HEK293 (cell line): Measurements from ENCODE around the gene PERM1.

Experiments
- CTCF ChIA-PET: fragments of 350-600 bp; formaldehyde crosslinking; extraction: SDS; loops from one replicate; lab custom pipeline; 2021; ENCODE audit warnings: antibody characterized with exemption; lab: Yijun Ruan, JAX
- POLR2A ChIA-PET: fragments of 300-600 bp; formaldehyde crosslinking; extraction: SDS; loops from one replicate; lab custom pipeline; 2020; ENCODE audit warnings: antibody characterized with exemption, inconsistent platforms; lab: Yijun Ruan, JAX
- H3K27ac ChIP-seq: fragments of 200-500 bp; sonication (Bioruptor generic); 2 replicates; pipeline ENCODE4 v1.5.1; 2014; ENCODE audit warnings: low read depth, low read length, control low read depth, inconsistent platforms; ENCODE audit errors: extremely low read depth
- H3K36me3 ChIP-seq, 2 experiments: fragments of 200-500 bp in 1 of 2; sonication (Bioruptor generic) in 1 of 2; 1 replicate in 1 of 2; 2 replicates in 1 of 2; pipeline ENCODE4 v1.5.1; 2014 to 2017; ENCODE audit warnings: inconsistent platforms in 2 of 2, low read length in 2 of 2; ENCODE audit not compliant: control insufficient read depth in 2 of 2, insufficient read depth in 1 of 2
- H3K4me1 ChIP-seq: fragments of 200-500 bp; sonication (Bioruptor generic); 2 replicates; pipeline ENCODE4 v1.5.1; 2014; ENCODE audit warnings: mild to moderate bottlenecking, low read length, inconsistent platforms; ENCODE audit not compliant: control insufficient read depth, insufficient read depth
- H3K4me3 ChIP-seq: 2 replicates; pipeline ENCODE4 v1.5.1; 2011; ENCODE audit warnings: low read depth, mild to moderate bottlenecking, control low read depth, low read length, moderate library complexity
- H3K9me3 ChIP-seq: fragments of 200-500 bp; sonication (Bioruptor generic); 2 replicates; pipeline ENCODE4 v1.5.1; 2014; ENCODE audit warnings: low read depth, low read length, inconsistent platforms; ENCODE audit not compliant: control insufficient read depth, insufficient read depth
- BCL11A ChIP-seq: fragments of 450-650 bp; formaldehyde crosslinking; IDR thresholded peaks from 2 replicates; pipeline ENCODE4 v1.5.1; 2016; ENCODE audit warnings: low read depth, missing biosample characterization, missing genetic modification characterization
- GLIS1 ChIP-seq: fragments of 450-650 bp; formaldehyde crosslinking; IDR thresholded peaks from 2 replicates; pipeline ENCODE4 v1.5.1; 2016; ENCODE audit warnings: missing biosample characterization, missing genetic modification characterization
- GLIS2 ChIP-seq: fragments of 450-650 bp; formaldehyde crosslinking; IDR thresholded peaks from 2 replicates; pipeline ENCODE4 v1.5.1; 2016; ENCODE audit warnings: missing biosample characterization, missing genetic modification characterization
- KLF17 ChIP-seq: fragments of 450-650 bp; formaldehyde crosslinking; IDR thresholded peaks from 2 replicates; pipeline ENCODE4 v1.5.1; 2016; ENCODE audit warnings: missing biosample characterization, missing genetic modification characterization
- PRDM1 ChIP-seq: fragments of 450-650 bp; formaldehyde crosslinking; IDR thresholded peaks from 2 replicates; pipeline ENCODE4; 2016; ENCODE audit warnings: missing biosample characterization, missing genetic modification characterization
- SCRT2 ChIP-seq: fragments of 450-650 bp; formaldehyde crosslinking; IDR thresholded peaks from 2 replicates; pipeline ENCODE4 v1.5.1; 2016; ENCODE audit warnings: missing biosample characterization, missing genetic modification characterization
- ZBTB26 ChIP-seq: fragments of 450-650 bp; formaldehyde crosslinking; optimal IDR thresholded peaks from 2 replicates; pipeline ENCODE3; 2016; ENCODE audit warnings: missing biosample characterization, mild to moderate bottlenecking, missing genetic modification characterization
- ZBTB44 ChIP-seq: fragments of 450-650 bp; IDR thresholded peaks from 2 replicates; pipeline ENCODE4 v1.5.1; 2018; ENCODE audit warnings: missing biosample characterization, mild to moderate bottlenecking, missing genetic modification characterization
- ZBTB48 ChIP-seq: fragments of 450-650 bp; formaldehyde crosslinking; IDR thresholded peaks from 2 replicates; pipeline ENCODE4 v1.5.1; 2016; ENCODE audit warnings: missing biosample characterization, missing genetic modification characterization
- ZBTB7A ChIP-seq: fragments of 450-650 bp; formaldehyde crosslinking; IDR thresholded peaks from 2 replicates; pipeline ENCODE4 v1.5.1; 2016; ENCODE audit warnings: low read depth, missing biosample characterization, missing genetic modification characterization
- ZEB2 ChIP-seq: fragments of 450-650 bp; formaldehyde crosslinking; IDR thresholded peaks from 2 replicates; pipeline ENCODE4 v1.5.1; 2016; ENCODE audit warnings: missing biosample characterization, missing genetic modification characterization
- ZFHX2 ChIP-seq: fragments of 450-650 bp; formaldehyde crosslinking; conservative IDR thresholded peaks from 2 replicates; pipeline ENCODE4 v1.5.1; 2016; ENCODE audit warnings: missing biosample characterization, missing genetic modification characterization
- ZFP69B ChIP-seq: fragments of 450-650 bp; formaldehyde crosslinking; IDR thresholded peaks from 2 replicates; pipeline ENCODE4 v1.5.1; 2016; ENCODE audit warnings: missing biosample characterization, missing genetic modification characterization
- ZNF302 ChIP-seq: fragments of 450-650 bp; formaldehyde crosslinking; IDR thresholded peaks from 2 replicates; pipeline ENCODE4 v1.5.1; 2016; ENCODE audit warnings: missing biosample characterization, missing genetic modification characterization, low read depth
- ZNF350 ChIP-seq: fragments of 450-650 bp; formaldehyde crosslinking; IDR thresholded peaks from 2 replicates; pipeline ENCODE4 v1.5.0; 2017; ENCODE audit warnings: missing biosample characterization, mild to moderate bottlenecking, missing genetic modification characterization
- ZNF600 ChIP-seq: fragments of 450-650 bp; formaldehyde crosslinking; IDR thresholded peaks from 2 replicates; pipeline ENCODE4 v1.5.1; 2016; ENCODE audit warnings: missing biosample characterization, missing genetic modification characterization
- ZNF621 ChIP-seq: fragments of 450-650 bp; formaldehyde crosslinking; IDR thresholded peaks from 2 replicates; pipeline ENCODE4 v1.5.1; 2017; ENCODE audit warnings: missing biosample characterization, missing genetic modification characterization
- ZNF843 ChIP-seq: fragments of 450-650 bp; formaldehyde crosslinking; IDR thresholded peaks from 2 replicates; pipeline ENCODE4 v1.5.1; 2016; ENCODE audit warnings: missing biosample characterization, missing genetic modification characterization
- ZXDB ChIP-seq: fragments of 450-650 bp; formaldehyde crosslinking; IDR thresholded peaks from 2 replicates; pipeline ENCODE4 v1.5.1; 2016; ENCODE audit warnings: missing biosample characterization, missing genetic modification characterization
- TF ChIP-seq, protein P1 (sequence below): fragments of 450-650 bp; formaldehyde crosslinking; IDR thresholded peaks from 2 replicates; pipeline ENCODE4 v1.5.1; 2016; ENCODE audit warnings: missing biosample characterization, missing genetic modification characterization

Gene PERM1

DNA sequence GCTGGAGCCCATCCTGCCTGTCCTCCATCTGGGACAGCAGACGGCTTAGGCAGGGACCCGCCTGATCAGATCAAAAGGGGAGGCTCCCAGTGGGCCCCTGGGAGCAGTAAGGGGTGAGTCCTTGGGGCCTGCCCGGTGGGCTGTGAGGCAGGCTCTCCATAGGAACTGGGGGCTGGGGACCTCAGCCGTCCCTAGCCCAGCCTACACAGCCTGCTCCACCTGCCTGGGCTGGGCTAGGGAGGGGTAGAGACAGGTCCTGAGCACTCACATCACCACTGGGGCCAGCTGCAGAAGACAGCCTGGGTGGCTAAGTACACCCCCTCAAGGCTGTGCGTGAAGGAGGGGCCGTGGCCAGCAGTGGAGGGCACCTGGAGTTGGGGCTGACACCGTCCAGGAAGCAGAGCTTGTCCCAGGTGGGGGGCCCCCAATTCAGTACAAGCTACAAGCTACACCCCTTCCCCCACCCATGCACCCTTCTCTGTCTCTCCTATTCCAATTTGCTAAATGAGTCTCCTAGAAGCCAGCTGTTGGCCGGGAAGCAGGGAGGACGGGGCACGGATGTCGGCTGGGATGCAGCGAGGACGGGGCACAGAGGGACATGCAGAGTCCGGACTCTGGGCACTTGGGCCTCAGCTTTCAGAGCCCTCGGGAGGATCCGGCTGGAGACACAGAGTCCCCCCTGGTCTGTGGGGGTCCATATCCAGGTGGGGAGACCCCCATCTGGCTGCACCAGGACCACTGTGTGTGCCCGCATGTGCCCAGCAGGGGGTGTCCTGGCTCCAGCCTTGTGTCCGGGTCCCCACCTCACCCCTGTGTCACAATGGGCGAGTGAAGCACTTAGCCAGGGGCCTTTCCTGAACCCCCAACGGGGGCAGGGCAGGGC, 33.1 kb upstream of the PERM1 start (continued):
- TF ChIP-seq, protein P1, sequence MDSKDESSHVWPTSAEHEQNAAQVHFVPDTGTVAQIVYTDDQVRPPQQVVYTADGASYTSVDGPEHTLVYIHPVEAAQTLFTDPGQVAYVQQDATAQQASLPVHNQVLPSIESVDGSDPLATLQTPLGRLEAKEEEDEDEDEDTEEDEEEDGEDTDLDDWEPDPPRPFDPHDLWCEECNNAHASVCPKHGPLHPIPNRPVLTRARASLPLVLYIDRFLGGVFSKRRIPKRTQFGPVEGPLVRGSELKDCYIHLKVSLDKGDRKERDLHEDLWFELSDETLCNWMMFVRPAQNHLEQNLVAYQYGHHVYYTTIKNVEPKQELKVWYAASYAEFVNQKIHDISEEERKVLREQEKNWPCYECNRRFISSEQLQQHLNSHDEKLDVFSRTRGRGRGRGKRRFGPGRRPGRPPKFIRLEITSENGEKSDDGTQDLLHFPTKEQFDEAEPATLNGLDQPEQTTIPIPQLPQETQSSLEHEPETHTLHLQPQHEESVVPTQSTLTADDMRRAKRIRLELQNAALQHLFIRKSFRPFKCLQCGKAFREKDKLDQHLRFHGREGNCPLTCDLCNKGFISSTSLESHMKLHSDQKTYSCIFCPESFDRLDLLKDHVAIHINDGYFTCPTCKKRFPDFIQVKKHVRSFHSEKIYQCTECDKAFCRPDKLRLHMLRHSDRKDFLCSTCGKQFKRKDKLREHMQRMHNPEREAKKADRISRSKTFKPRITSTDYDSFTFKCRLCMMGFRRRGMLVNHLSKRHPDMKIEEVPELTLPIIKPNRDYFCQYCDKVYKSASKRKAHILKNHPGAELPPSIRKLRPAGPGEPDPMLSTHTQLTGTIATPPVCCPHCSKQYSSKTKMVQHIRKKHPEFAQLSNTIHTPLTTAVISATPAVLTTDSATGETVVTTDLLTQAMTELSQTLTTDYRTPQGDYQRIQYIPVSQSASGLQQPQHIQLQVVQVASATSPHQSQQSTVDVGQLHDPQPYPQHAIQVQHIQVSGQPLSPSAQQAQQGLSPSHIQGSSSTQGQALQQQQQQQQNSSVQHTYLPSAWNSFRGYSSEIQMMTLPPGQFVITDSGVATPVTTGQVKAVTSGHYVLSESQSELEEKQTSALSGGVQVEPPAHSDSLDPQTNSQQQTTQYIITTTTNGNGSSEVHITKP (tag by site-specific recombination): peak; percentile 63
- TF ChIP-seq ZFP69B (peak; percentile 51; the same call in 1 of the 2 replicates), ZNF302 (tag by site-specific recombination) (no peak), GLIS2 (tag by site-specific recombination) (peak; percentile 59), ZBTB26 (tag by site-specific recombination) (no peak), ZNF621 (tag by site-specific recombination) (no peak), ZBTB48 (tag by site-specific recombination) (0 out of 2 replicates have a peak, but pooled peaks have one; percentile 21), ZNF843 (no peak), GLIS1 (tag by site-specific recombination) (peak; percentile 64)

GRCh38 chr1:1013922-1014648, 32.2 kb upstream of the PERM1 start:
- POLR2A ChIA-PET: interaction anchor here (0.5 to 2.2 kb wide), 7 partner anchors 11 to 242 kb away, joined by 3 to 11 read pairs (median 4); partner anchors contain the start of genes HES4 and RNF223
- H3K27ac ChIP-seq: no peak overlapping the region
- CTCF ChIA-PET: interaction anchor here (0.8 to 3.0 kb wide), 4 partner anchors 12 to 237 kb away, joined by 3 to 20 read pairs (median 4); no protein-coding TSS in a partner anchor

DNA sequence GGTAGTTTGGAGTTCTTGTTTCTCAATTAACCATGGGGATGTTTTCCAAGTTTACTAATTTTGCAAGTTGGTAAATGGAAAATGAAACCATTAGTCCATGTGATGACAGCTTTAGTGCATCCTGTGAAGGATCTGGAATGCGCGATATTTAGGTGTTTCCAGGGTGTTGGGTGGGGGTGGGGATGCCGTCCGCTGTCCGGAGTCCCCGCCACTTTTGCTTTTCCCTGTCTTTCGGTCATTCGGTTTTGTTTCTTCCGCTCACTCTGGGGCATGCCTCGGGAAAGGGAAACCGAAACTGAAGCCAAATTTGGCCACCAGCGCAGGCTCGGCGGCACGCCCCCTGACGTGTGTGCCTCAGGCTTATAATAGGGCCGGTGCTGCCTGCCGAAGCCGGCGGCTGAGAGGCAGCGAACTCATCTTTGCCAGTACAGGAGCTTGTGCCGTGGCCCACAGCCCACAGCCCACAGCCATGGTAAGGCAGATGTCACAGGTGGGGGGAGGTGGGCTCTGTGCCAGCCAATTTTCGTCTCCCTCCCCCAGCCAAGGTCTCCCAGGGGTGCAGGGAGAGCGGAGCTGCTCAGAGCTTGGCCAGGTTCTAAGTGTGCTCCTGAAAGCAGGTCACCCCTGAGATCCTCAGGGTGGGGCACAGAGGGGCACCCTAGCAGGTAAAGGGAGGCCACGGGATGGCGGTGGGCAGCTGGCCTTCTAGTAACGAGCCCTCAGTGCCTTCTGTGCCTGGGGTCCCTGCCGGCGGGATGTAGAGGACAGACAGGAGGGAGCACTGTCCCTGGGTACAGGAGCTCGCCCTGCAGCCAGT, 31.4 kb upstream of the PERM1 start, which contains the start of gene ISG15:
Gene ISG15, plus strand, starts transcription at position 393 of the 817 bp plus-strand sequence. Its CDS starts 77 bp downstream, at position 470.
- H3K4me3 ChIP-seq: peak within 1 kb of the TSS; percentile 32
- no peak within 1 kb of the TSS for H3K27ac ChIP-seq
- ChIA-PET POLR2A (interaction anchor here (0.5 to 2.2 kb wide), 8 partner anchors 11 to 334 kb away, joined by 3 to 11 read pairs (median 4); partner anchors contain the start of genes HES4 and RNF223), CTCF (interaction anchor here (0.6 to 3.0 kb wide), 6 partner anchors 11 to 238 kb away, joined by 3 to 20 read pairs (median 3); no protein-coding TSS in a partner anchor)
- H3K36me3 ChIP-seq: peaks cover 2 to 4% of the 10 kb centered on the region in 2 experiments; a peak in 2 of 3 replicates
- H3K9me3 ChIP-seq: no peaks in the 10 kb centered on the region
- no peaks in the 10 kb centered on the region for H3K4me1 ChIP-seq
- no peak for TF ChIP-seq ZNF350
- 0 out of 2 replicates have a peak, but pooled peaks have one; percentile 21 for TF ChIP-seq ZBTB44 (tag by site-specific recombination)
- 0 out of 2 replicates have a peak, but pooled peaks have one; percentile 23 for TF ChIP-seq ZBTB7A (tag by site-specific recombination)
- peak; percentile 80 for TF ChIP-seq ZEB2 (tag by site-specific recombination)
- TF ChIP-seq GLIS1 (tag by site-specific recombination): peak; percentile 48; the same call in 1 of the 2 replicates
- TF ChIP-seq PRDM1 (tag by site-specific recombination): peak; percentile 91
- TF ChIP-seq SCRT2: peak; percentile 93
- peak; percentile 35; the same call in 1 of the 2 replicates for TF ChIP-seq ZXDB (tag by site-specific recombination)
- TF ChIP-seq KLF17 (tag by site-specific recombination): 0 out of 2 replicates have a peak, but pooled peaks have one; percentile 37
- peak; percentile 56; the same call in 1 of the 2 replicates for TF ChIP-seq BCL11A (tag by site-specific recombination)

More at GRCh38 chr1:1013922-1014648, 32.2 kb upstream of the PERM1 start:
- TF ChIP-seq ZNF600 (tag by site-specific recombination): peak; percentile 93
- no peak for TF ChIP-seq ZFHX2
- Histone ChIP-seq H3K36me3 (peaks cover 0 to 4% of the 10 kb centered on the region in 2 experiments; a peak in 2 of 3 replicates), H3K4me1 (no peaks in the 10 kb centered on the region), H3K4me3 (no peak overlapping the region), H3K9me3 (no peaks in the 10 kb centered on the region)
